Measurements from ENCODE around the gene MEGF9.

GRCh38 chr9:120730654-120731514 lies 16.6 kb upstream of the MEGF9 start:
- TF ChIP-seq CTCF (IDR thresholded peaks at IDR 0.05), result no peak
- no peak for TF ChIP-seq POLR2A (IDR thresholded peaks at IDR 0.05)
